HT1080 (cell line): Measurements from ENCODE around the gene LGALS1. TPM values are rescaled to one million over a fixed set of nuclear protein-coding genes. Genes with fewer than 3 reads are reported as not detected.

Experiments
- DNase-seq: peaks from one replicate; pipeline ENCODE4 v3.0.0-alpha.2; 2015; ENCODE audit warnings: low read depth
- polyA plus RNA-seq, 2 experiments: library from polyadenylated mRNA; depleted of rRNA; stranded (reverse); fragments of >200 nt; gene quantifications; 2 replicates each; pipeline ENCODE4 v1.2.3, GENCODE V29; 2015
- total RNA-seq: library from RNA; depleted of rRNA; stranded (reverse); fragments of >200 nt; shearing (Covaris generic); gene quantifications from 2 replicates; pipeline ENCODE4 v1.2.3, GENCODE V29; 2014; rRNA removed

LGALS1 gene
- 3,838 and 5,466 TPM in 2 replicates for total RNA-seq
- polyA plus RNA-seq (2015; cell fraction: cytosol; rRNA removed): 3,157 and 4,498 TPM in 2 replicates
- 1,529 and 1,831 TPM in 2 replicates for polyA plus RNA-seq (2015; cell fraction: nucleus; rRNA removed)

DNA sequence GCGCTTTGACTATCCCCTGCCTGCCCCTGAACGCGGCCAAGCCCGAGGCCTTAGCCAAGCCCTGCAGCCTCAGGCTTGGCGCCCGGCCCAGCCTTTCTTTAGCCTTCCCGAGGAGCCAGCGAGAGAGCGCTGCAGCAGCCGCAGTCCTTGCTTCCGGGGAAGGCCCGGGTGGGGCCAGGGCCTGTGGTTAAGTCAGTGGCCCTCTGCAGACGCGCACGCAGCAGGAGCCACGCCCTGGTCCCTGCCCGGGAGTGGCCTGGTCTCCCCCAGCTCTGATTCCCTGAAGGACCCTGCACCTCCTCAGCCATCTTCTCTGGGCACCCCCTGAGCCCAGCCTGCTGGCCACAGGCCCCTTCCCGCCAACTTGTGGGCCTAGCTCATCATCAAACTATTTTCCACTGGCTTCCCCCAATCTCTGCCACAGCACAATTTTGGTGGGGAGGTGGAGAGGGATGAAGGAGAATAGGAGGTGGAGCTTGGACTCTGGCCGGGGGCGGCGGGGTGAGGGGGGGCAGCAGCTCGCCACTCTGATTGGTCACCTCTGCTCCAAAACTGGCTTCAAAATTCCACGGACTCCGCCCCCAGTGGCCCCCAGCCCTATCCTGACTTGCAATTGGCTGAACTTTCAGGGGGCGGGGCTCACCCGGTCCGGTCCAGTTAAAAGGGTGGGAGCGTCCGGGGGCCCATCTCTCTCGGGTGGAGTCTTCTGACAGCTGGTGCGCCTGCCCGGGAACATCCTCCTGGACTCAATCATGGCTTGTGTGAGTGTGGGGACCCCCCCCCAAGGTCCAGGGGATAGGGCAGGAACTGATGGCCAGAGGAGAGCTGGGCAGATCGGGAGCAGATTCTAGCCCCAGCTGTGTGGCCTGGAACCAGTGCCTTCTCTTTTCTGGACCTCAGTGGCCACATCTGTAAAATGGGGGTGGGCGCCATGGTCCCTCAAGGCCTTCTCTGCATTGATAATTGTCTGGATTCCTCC lies at the start of gene LGALS1:
Gene LGALS1, plus strand, starts transcription at position 686 of the 979 bp plus-strand sequence. Its CDS starts 67 bp downstream, at position 753.
- peak; percentile 98 for DNase-seq

DNA sequence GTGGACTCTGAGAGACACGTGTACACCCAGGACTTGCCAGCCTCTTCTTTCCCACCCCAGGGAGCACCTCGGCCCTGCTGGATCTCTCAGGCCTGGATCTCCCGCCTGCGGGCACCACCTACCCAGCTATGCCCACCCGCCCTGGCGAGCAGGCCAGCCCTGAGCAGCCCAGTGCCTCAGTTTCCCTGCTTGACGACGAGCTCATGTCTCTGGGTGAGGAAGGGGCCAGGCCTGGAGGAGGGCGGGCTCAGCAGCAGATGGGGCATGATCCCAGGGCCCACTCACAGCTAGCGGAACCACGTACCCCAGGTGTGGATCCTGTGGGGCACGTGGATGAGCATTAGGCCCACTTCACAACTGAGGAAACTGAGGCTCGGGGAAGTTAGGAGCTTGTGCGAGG lies 49.7 kb upstream of the LGALS1 start:
- DNase-seq: no peak

DNA sequence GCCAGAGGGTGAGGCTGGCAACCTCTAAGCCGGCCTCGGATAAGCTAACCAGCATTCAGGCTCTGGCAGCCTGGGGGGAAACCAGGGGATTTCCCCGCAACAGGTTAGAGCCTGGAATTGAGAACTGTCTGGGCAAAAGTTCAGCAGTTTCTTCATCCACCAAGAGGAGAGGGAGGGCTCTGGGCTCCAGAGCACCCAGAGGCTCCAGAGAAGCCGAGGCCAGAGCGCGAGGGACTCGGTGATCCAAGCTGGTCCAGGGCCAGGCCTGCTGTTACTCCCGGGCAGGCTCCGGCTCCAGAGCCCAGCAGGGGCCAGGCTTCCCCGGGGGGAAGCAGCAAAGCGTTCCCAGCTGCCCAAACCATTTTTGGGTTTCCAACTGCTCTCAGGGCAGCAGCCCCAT lies 49.3 kb upstream of the LGALS1 start:
- DNase-seq: no peak

DNA sequence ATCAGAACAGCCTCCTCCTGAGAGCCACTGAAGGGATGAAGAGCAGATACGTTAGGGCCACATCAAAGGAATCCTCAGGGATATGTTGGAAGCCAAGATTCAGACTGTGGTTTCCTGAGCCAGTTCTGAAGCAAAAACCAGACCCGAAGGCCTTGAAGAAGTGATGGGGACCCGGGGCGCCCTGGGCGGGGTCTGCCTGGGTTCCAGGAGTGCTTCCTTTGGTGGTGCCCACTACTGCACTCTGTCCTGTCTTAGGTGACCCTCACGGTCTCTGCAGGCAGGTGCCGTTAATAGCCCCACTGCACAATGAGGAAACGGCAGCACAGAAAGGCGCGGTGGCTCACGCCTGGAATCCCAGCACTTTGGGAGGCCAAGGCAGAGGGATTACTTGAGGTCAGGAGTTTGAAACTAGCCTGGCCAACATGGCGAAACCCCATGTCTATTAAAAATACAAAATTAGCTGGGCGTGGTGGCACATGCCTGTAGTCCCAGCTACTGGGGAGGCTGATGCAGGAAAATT lies 48.8 kb upstream of the LGALS1 start:
- DNase-seq: no peak

DNA sequence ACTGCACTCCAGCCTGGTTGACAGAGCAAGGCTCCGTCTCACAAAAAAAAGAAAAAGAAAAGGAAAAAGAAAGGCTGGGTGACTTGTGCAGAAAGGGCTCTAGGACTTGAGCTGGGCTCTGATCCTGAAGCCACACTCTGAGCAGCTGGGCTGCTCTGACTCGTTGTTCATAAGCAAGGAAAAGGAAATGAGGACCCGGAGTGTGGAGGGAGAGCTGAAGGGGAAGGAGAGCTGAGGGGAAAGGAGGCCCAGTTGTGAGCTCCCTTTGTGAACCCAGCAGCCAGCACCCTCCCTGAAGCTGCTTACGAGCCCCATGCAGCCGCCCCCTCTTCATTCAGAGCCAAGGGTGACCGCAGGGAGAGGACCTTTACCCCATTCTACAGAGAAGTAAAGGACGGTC lies 48.3 kb upstream of the LGALS1 start:
- peak; percentile 32 for DNase-seq

DNA sequence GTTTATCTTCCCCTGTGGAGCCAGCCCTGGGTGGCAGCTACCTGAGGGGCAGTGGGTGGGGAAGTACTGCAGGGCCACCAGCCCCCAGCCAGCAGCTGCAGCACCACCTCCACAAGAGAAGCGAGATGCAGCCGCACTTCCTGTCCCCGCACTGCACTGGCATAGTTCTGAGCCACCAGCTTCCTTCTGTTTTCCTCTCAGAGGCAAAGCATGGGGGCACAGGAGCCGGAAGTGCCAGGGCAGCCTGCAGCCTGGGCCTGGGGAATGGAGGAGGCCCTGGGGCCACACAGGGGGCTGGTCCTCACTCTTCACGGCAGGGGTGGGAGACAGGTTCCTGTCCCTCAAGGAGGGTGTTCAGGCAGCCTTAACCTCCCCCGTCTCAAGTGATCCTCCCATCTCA lies 47.9 kb upstream of the LGALS1 start:
- no peak for DNase-seq

DNA sequence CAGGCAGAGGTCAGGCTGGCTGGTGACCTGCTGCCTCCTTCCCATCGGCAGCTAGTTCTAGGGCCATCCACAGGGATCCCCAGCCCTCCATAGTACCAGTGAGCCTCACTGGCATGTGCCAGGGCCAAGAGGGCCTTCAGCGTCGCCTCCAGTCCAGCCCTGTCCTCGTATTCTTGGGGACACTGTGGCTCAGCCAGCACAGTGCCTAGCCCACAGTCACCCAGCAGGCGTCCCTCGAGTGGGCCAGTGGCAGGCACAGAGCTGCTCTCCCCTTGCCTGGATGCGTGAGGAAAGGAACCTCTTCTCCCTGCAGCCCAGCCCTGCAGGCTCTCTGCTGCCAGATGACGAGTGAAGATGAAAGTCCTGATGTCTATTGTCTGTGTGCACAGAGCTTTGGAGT lies 46.6 kb upstream of the LGALS1 start:
- no peak for DNase-seq

DNA sequence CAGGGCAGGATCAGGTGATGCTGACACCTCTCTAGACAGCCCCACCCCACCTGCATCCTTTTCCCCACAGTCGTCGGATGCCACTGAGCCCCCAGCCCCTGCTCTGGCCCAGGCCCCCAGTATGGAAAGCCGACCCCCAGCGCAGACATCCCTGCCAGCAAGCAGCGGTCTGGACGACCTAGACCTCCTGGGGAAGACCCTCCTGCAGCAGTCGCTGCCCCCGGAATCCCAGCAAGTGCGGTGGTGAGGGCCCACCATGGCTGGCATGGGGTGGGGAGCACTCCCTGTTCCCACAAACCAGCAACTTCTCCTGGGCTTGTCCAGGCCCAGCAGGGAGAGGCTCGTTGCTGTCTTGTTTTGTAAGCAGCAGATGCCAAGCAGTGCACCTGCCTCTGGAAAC lies 45.5 kb upstream of the LGALS1 start:
- DNase-seq: no peak

DNA sequence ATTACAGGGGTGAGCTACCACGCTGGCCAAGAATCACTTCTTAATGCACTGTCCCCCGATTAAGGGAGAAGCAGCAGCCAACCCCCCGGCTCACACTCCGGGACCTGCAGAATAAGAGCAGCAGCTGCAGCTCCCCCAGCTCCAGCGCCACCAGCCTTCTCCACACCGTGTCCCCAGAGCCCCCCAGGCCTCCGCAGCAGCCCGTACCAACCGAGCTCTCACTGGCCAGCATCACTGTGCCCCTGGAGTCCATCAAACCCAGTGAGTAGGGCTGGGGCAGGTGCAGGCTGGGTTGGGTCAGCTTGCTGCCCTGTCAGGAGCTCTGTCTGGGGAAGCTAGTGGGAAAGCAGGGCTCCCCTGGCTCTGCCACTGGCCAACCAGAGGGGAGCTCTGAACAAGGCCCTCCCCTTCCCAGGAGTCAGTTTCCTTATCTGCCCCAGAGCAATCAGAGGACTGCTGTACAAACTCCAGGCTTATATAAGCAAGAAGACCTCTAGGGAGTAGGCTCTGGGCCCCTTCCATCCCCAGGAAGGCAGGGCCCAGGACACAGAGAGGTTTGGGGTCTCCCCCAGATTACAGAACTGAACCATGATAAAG lies 44.5 kb upstream of the LGALS1 start:
- DNase-seq: no peak

DNA sequence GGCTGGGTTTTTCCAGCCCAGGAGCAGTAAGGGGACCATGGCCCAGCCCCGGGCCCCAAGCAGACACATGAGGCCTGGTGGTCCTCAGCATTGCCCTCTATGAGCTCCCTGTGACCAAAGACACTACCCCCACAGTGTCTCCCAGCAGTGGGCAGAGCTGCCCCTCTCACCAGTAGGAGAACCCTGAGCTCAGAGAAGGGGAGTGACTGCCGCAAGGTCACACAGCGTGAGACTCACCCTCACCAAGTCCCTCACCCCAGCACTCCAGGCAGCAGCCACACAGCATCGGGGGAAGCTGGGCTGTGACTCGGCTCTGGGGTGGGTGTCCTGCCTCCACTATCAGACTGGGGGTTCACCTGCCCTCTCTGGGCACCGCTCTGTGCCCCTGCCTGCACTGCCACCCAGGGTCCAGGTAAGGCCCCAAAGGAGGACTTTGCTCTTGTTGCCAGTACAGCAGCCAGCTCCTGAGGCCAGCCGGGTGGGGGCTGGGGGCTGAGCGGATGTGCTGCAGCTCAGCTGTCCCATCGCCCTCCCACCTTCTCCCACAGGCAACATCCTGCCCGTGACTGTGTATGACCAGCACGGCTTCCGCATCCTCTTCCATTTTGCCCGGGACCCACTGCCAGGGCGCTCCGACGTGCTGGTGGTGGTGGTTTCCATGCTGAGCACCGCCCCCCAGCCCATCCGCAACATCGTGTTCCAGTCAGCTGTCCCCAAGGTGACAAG lies 43.8 kb upstream of the LGALS1 start:
- DNase-seq: no peak

DNA sequence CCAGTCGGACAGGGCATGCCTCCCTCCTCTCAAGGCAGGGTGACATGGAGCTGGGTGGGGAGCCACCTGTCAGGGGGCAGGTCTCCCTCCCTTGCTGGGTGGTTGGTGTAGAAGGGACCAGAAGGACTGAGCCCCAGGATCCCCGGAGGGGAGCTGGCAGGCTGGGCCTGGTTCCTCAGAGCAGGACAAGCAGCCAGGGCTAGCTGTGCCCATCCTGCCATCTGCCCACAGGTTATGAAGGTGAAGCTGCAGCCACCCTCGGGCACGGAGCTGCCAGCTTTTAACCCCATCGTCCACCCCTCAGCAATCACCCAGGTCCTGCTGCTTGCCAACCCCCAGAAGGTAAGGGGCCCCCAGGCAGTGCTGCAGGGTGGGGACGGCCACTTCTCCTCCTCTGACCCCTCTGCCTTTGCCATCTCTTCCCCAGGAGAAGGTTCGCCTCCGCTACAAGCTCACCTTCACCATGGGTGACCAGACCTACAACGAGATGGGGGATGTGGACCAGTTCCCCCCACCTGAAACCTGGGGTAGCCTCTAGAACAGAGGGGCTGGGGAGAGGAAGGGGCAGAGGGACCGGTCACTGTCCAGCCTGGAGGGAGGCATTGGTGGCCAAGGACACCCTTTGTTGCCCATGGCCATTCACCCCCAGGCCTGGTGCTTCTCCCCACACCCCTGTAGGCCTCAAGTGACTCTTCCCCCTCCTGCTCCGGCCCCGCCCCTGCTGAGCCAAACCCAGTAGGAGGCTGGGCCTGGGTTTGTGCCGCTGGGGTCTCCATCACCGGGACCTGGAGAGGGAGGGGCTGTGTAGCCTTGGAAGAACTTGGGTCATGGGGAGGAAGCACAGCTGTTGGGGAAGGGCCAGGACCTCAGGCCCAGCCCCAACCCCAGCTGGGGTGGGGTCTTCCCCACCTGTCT lies 43.0 kb upstream of the LGALS1 start:
- no peak for DNase-seq

DNA sequence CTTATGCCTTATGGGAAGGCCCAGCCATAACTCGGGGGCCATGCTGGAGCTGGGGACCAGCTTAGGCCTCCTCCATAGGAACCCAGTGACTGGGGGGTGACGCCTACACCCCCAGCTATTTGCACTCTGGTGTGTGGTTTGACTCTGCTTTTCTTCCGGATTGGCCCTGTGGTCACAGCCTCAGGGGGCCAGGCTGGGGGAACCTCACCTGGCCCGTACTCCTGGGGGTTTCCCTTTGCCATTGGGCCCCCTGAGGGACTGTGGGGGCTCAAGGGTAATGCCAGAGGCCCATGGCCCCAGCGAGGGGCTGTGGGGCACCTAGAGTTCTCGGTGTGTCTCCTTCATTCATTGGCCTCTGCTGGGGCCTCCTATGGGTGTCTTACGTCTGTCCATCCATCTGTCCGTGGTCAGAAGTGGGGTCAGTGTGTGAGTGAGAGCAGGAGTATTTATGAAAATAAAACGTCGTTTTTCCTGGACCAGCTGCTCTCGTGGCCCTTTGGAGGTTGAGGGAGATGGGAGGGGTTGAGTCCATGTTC lies 42.3 kb upstream of the LGALS1 start:
- no peak for DNase-seq

DNA sequence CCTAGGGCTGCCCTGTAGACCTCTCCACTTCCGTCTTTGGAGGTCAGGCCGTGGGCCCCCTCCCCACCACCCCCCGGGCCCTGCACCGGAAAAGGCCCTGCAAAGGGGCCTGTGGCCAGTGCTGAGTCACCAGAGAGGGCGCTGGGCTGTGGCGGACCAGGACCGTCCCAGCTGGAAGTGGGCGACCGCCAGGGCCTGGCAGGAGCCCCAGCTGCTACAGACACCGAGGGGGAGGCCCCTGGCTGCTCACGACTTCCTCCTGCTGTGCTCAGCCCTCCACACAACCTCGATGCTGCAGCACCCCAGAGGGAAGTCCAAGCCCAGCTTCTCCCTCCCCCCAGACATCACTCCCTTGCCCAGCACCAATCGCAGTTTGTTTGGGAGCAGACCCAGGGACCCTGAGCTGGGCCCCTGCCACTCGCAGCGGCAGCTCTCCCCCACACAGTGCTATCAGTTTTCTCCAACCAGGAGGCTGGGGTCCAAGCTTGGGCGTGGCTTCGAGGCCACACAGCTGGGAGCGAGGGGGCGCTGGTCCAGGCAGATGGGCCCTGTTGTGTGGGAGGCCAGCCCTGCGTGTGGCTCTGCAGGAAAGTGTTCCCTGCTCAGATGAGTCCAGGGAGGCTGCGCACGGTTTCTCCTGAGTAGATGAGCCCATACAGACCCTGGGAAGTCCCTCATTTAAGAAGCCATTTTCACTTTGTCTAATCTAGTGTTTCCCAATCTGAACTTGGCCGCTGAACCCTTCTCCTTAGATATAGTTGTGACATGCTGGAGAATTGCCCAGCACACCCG lies 41.6 kb upstream of the LGALS1 start:
- peak; percentile 80 for DNase-seq

DNA sequence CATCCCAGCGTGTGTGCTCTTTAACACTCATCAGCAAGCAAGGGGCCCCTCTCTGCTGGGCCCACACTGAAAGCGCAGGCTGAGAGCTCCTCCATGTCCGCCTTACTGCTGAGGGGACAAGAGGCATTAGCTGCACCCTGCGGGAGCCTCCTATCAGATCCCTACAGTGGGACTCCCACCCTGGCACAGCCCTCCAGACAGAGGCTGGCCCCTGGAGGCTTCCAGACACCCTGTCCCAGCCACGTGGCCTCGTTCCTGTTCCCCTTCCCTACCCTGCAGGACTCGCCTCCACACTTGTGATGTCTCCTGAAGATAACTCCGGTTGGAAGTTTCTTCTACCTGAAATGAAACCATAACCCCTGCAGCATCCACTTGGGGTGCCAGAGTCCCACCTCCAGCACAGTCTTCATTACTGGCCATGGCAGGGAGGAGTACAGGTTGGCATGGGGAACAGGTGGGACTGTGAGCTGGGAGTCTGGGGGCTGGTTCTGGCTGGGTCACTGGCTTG lies 41.0 kb upstream of the LGALS1 start:
- DNase-seq: no peak

DNA sequence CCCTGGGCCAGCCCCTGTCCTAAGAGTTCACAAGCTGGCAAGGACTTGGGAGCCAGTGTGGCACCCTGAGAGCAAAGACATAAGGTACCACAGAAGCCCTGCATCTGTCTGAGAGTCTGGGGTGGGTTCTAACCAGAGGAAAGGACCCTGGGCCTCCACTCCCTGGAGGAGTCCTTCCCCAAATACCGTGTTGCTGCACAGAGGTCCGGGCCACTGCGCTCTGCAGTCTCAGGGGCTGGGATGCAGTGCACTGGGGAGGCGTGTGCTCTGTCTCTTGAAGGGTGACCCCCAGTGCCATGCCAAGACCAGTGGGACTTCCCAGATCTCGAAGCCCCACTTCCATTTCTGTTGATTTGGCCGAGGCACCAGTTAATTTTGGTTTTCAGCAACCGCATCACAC lies 40.3 kb upstream of the LGALS1 start:
- no peak for DNase-seq

DNA sequence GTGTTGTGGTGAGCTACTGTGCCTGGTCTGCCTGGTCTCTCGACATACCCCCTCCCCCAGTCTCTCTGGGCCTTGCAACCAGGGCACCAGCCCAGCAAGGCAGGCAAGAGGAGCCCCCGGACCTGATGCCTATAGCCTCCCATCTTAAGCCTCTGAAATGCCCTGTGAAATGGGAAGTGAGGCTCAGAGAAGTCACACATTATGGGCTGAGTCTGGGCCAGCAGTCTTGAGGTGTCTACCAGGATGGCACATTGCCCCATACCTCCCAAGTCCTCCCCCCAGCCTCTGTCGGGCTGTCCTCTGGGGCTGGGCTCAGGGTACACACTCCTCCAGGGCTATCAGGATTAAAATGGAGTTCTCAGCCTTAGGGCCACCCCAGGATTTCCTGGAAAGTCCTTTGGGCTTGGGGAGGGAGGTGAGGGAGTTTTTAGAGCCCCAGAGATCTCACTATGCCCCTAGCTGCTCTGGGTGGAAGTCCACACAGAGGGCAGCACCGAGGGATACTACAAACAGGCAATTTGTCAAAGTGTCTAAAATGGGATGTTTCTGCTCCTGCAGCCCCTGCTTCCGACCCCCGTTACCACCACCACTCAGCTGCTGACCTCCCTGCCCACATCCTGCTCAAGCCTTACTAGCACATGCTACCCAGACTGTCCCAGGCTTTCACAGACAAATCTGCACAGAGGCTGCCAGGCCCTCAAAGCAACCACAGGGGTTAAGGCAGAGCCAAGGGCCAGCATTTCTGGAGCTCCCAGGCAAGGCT lies 39.1 kb upstream of the LGALS1 start:
- peak; percentile 84 for DNase-seq

DNA sequence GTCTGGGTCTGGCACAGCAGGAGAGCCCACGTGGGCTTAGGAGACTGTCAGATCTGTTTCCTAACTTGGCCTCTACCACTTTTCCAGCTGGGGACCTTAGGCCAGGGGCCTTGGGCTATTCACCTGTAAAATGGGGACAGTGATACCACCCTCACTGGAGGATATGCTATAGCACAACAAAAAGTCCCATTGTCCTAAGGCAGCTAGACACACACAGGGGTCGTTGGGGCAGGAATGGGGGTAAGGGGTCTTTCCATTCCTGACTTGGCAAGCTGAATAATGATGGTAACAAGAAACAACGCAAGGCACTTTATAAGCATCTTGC lies 38.5 kb upstream of the LGALS1 start:
- no peak for DNase-seq

DNA sequence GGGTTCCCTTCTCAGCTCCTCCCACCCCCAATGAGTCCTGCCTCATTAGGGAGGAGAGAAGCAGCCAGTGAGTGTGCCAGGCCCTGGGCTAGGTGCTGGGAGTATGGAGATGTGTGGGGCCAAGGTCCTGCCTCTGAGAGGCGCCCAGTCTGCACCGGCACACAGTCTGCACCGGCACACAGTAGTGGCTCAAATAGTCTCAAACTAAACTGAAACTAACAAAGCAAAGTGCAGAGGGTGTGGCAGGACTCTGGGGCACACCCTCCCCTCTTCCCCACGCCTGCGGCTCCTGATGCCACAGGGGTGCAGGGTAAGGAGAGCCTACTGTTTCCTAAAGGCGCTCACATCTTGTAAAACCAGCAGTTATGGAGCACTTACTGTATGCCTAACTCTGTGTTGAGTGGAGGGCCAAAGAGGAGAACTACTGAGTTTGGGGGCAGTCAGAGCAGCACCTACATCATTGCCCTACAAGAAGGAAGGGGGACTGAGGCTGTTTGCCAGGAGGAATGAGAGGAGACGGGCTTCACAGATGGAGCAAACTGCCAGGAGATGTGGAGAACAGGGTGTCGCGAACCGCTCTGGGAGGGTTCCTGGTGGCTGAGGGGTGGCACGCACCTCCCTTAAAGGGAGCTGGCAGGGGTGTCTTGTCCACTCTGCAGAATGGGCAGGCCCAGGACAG lies 36.9 kb upstream of the LGALS1 start:
- DNase-seq: no peak
